RPMI8226 (cell line): Measurements from ENCODE around the gene ADD3.

Experiments
- DNase-seq: peaks from one replicate; pipeline ENCODE4 v3.0.0-alpha.2; 2015

The ADD3 gene, protein sequence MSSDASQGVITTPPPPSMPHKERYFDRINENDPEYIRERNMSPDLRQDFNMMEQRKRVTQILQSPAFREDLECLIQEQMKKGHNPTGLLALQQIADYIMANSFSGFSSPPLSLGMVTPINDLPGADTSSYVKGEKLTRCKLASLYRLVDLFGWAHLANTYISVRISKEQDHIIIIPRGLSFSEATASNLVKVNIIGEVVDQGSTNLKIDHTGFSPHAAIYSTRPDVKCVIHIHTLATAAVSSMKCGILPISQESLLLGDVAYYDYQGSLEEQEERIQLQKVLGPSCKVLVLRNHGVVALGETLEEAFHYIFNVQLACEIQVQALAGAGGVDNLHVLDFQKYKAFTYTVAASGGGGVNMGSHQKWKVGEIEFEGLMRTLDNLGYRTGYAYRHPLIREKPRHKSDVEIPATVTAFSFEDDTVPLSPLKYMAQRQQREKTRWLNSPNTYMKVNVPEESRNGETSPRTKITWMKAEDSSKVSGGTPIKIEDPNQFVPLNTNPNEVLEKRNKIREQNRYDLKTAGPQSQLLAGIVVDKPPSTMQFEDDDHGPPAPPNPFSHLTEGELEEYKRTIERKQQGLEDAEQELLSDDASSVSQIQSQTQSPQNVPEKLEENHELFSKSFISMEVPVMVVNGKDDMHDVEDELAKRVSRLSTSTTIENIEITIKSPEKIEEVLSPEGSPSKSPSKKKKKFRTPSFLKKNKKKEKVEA

DNA sequence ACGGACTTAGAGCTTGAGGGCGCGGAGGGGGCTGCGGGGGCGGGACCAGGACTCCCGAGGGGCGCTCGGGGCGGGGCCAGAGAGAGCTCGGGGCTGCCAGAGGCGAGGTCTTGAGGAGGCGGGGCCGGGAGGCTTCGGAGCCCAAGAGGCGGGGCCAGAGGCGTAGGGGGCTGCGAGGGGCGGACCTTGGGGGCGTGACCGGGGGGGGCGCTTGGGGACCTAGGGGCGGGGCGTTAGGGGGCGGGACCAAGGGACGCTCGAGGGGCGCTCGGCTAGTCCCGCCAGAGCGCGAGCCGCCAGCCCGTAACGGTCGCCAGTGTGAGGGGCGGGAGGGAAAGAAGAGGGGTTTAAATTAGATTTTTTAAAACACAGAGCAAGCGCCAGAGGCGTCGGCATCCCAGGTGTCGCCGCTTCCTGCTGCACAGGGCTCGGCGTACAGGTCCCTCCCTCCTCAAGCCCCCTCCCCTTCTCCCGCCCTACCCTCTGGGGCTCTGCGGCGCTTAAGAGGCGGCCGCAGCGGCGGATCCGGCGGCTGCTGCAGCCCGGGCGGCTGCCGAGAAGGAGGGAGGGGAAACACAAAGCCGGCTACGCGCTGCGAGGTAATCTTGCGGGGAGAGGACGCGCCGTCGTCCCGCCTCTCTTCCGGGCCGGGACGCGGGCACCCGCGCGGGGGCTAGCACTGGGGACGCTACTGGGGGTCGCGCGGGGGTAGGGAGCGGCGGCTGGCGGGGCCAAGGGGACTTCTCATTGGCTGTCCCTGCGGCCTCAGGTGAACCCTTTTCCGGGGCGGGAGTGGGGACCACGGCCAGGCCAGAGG lies at the start of gene ADD3:
TSS of gene ADD3 (plus strand) at position 284 of the 817 bp plus-strand sequence. CDS start 92,670 bp downstream, outside the sequence.
- DNase-seq = peak; percentile 77

DNA sequence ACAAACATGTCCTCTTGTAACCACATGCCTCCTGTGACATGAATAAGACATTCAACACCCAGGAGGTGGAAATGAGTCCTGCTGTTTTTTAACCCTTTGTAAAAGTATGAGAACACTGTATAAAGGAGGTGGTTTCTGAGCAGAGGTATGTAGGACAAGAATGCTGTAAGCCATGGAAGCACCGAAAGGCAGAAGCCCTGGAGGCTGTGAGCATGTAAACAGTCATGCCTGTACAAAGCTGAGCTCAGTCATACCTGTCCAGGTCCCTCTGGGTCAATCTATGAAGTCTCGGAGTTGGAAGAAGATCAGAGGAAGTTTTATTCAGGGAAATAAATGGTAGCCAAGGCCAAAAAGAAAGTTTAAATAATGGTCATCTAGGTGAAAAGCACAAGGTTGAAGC lies 49.7 kb upstream of the ADD3 start:
- DNase-seq = no peak

DNA sequence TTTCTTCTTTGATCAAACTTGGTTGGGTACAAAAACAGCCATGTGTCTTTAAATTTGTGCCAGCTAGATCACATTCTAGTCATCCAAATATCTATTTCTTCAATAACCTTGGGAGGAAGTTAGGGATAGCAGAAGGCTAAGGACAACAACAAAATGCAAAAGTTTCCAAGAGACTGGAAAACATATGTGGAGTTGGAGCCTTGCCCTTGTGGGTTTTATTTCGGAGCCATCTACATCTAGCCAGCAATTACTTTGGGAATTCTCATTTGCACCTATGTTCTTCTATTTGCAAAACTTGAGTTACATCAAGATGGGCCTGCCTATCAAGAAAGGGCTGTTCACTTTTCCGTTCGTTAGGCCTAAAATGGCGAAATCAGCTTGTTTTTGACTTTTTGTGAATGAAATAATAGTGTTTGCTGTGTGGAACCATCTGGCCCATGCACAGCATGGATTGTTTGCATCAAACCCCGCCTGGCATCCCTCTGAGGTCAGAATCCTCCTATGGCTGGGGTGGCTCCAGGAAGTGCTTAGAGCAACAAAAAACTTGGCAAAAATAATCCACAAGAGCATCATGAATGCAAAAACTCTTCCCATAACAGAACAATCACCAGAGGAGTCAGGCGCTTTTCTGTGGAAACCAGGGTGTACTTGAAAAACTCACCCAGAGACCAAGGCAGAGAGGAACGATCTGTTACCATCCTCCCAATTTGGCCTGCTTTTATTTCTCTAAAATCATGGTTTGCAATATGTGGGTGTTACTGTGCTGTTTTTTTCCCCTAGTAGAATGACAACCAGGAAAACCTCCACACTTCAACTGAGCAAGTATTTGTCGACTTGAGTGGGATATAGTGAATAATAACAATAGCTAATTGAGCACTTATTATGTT lies 48.3 kb upstream of the ADD3 start:
- no peak for DNase-seq

DNA sequence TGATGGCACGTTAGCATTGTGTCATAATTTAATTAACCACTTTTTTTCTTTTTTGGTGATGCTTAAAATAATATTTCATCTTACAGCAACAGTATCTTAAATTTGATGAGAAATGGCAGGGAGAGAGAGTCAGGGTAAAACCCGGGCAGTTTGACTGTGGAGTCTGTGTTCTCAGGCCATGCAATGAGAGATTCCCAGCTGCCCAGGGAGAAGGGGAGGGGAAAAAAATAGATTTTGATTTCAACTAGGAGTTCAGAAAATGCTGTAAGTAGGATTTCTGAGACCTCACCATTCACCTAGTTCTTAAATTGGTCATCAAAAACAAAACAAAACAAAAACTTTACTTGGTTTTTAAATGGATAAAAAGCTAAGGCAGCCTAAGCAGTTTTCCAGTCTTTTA lies 47.1 kb upstream of the ADD3 start:
- DNase-seq = no peak

DNA sequence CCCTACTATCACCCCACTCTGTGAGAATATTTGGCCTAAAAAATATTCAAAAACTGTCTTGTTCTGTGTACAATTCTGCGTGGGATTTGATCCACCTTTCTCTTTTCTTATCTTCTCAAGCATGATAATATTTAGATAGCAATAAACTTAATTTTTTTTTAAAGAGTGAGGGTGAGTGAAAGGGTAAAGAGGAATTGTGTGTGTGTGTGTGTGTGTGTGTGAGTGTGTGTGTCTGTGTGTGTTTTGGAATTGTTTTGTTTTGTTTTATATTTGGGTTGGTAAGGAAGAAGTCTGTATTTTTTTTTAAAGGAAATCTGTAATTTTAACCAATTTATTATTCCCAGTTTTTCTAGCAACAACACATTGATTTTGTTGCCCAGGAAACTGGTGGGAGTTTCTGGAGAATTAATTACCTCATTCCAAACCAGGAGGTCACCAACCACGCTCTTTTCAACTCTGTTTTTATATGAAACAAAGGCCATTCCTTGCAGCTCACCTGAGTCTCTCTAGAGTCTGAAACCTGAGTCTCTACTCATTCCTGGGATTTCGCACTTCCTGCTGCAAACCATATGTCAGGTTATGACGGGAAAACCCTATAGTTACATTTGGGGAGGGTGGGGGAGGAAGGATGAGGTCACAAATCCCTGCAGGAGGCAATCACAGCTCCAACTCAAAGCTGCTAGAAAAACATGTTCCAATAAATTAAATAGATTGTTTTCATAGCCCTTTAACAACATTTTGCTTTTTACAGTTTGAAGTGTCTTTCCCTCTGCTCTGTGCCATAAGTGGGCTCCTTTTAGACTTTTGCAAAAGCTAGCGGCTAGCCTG lies 46.4 kb upstream of the ADD3 start:
- DNase-seq = no peak

DNA sequence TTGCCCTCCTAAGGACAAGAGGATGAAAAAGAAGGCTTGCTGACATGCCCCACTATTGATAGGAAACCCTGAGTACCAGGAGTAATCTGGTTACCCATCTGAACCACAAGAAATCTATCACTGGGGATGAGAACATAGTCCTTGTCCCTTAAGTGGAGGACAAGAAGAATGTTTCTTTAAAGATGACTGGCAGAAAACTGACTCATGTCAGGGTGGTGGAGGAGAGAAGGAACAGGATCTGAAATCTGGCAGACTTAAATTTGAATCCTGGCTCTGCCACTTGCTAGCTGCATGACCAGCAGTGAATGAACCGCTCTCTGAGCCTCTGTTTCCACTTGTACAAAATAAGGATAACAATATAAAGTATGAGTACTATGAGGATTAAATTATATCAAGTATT lies 45.5 kb upstream of the ADD3 start:
- no peak for DNase-seq

DNA sequence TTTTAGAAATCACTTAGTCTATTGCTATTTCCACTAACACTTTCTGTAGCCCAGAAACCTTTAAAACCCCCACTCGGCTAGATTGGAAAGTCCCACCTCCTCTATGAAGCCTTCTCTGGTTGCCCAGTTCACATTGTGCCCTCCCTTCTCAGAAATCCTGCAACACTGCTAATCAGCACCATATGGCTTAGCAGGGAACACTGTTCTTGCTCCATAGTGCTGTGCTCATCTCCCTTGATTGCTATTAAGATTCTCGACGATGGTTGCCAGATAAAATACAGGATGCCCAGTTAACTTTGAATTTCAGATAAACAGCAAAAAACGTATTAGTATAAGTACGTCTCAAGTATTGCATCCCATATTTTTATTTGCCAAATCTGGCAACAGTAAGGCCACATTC lies 44.3 kb upstream of the ADD3 start:
- no peak for DNase-seq

DNA sequence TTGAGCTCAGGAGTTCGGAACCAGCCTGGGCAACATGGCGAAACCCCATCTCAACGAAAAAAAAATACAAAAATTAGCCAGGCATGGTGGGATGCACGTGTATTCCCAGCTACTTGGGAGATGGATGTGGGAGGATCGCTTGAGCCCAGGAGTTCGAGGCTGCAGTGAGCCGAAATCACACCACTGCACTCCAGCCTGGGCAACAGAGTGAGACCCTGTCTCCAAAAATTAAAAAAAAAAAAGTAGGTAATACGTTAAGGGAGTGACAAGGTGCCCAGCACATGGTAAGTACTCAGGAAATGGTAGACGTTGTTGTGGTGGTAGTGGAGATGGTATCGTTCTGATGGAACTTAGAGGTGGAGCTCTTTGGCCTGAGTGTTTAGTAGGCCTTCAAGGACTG lies 43.5 kb upstream of the ADD3 start:
- DNase-seq = no peak

DNA sequence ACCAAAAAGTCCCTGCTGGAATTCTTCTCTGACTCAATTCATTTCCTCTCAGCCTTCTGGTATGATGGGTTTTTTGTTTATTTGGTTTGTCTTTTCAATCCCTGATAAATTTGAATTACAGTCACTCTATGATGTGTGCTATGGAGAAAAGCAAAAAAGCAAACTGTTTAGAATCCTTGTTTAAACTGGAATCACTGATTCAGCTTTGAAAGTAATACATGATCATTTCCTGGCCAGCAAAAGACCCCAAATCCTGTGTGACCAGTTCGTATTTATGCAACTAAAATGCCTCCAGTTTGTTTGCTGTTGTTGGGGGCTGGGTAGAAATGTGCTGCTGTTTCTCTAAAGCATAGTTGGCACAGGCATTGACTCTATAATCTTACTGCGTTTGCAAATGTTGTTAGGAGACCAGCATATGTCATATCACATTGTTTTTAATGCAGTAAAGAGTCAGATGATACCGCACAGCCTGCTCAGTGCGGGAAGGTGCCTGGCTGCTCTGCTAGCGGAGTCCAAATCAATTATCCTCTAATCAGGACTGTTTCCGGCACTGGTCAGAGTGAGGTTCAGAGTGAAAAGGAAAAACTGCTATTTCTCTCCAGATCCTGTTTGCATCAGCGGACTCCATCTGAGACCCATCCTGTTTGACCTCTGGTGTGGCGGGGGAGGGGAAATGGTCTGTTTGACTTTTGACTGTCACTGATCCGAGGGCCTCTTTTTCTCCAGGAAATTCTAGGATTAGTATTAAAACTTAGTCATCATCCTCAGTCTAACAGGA lies 40.6 kb upstream of the ADD3 start:
- no peak for DNase-seq

DNA sequence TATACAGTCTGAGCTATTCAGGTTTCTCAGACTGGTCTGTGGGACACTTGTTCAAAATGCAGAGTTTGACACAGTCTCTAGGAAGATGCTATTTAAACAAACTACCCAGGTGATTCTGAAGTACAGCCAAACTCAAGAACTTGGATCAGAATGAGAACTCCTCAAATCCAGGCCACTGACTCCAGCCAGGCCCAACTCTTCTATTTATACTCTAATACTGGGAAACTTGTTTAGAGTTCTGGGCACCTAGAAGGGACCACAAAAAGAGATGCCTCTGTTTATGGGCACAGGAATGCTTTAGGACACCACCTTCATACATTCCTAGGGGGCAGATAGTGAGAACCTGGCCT lies 40.1 kb upstream of the ADD3 start:
- no peak for DNase-seq

DNA sequence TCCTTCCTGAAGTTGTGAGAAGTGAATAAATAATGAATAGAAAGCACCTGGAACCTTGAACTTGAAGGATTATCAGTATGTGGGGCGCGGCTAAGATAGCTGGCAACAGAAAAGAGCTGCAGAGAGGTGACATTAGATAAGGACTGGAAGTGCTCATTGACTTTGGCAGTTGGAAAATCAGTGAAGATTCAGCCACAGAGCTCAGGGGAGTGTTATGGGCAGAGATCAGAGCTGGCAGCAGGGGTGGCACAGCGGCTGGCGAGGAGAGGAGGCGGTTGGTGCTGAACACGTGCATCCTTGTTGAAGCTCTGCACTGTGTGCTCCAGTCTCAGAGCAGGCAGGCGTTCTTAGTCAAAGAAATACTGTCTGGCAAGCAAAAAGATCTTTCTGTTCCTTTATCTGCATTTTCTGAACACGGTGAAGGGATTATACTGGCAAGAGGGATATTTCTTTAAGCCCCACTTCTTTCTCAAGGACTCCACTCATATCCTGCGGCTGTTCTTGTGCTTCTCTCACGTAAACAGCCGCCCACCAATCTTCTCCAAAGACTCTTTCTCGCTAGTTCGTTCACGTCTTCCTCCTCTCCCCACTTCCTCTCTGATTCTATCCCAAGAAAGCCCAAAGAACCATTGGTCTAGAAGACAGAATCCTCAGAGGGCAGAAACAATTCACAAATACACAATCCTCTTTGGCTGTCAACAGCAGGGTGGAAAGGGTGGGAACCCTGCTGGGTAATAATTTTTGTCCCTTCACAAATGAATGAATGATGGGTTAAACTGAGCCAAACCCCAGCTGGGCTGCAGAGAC lies 38.6 kb upstream of the ADD3 start:
- no peak for DNase-seq

DNA sequence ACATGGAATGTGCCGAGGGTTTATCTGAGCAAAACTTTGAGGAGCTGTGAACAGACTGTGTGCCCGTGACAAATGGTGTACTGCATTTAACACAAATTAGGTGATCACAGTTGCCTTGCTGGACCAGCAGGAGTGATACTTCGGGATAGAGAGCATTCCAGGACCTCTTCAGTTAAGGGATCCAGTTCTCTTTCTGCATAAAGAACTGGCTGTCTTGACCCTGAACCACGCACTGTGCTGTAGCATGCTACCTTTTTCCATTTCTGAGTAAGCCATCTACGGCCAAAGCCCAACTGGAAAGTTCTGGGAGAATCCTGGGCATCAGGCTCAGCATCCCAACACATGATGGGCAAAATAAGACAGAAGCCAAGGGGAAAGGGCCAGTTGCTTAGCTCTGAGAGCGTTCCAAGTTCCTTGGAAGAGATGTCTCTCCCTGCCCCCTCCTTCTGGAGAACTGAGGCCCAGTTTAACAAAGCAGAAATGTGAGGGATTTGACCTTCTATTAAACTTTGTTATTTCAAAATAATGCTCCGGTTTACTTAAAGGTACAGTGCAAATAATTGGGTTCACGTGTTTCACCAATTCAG lies 37.9 kb upstream of the ADD3 start:
- no peak for DNase-seq

DNA sequence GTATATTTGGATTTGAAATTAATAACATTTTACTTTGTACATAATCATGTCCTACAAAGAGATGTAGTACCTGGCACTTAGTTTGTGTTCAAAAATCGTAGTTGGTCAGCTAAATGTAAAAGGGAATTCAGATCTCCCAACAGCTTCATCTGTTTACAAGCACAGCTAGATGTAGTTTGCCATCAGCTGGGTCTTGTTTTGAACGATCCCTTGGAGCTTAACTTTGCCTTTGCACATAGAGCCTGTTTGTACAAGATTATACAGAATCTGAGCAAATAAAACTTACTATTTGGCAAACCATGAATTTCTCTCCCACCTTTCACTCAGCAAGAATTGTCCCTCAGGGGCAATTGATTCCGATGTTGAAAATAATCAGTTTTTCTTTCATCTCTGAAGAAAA lies 36.1 kb upstream of the ADD3 start:
- DNase-seq = no peak

DNA sequence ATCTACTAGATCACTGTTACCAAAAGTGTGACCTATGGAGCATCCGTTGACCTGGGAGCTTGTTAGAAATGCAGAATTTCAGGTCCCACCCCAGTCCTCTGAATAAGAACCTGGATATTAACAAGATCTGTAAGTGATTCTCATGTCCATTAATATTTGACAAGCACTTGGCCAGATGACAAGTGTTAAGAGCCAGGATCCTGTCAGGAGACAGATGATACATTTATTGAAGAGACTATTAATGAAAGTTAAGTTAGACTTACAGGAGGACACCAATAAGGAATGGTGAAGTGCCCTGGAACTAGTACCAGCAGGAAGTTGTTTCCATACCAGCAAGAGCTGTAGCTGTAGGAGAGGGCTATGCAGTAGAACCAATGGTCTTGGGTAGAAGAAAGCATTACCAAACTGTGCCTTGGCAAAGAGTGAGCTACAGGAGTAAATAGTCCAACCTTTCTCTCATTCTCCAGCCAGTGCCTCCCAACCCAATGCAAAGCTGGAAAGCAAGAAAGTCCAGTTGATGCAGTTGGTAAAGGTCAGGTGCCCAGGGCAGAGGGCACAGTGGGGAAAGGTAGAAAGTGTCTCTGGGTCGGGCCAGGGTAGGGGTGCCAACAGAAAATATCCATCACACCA lies 35.3 kb upstream of the ADD3 start:
- DNase-seq = no peak

DNA sequence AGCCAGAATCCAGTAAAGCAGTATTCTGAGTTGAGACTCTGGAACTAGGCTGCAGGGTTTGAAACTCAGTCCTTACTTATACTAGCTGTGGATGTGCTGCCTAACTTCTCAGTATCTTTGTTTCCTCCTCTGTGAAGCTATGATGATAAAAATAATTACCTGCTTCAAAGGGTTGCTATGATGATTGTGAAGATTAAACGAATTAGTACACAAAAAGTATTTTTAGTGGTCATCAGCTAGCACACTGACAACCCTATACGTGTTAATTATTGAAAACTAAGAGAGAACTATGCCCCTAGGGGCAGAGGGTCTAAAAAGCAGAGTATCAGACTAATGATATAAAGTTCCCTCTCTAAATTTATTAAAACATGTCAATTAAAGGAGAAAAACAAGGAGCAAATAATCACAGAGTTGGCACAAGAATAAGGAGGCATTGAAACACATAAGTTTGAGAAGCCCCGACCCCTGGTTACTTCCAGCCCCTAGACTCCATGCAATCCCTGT lies 34.4 kb upstream of the ADD3 start:
- no peak for DNase-seq

DNA sequence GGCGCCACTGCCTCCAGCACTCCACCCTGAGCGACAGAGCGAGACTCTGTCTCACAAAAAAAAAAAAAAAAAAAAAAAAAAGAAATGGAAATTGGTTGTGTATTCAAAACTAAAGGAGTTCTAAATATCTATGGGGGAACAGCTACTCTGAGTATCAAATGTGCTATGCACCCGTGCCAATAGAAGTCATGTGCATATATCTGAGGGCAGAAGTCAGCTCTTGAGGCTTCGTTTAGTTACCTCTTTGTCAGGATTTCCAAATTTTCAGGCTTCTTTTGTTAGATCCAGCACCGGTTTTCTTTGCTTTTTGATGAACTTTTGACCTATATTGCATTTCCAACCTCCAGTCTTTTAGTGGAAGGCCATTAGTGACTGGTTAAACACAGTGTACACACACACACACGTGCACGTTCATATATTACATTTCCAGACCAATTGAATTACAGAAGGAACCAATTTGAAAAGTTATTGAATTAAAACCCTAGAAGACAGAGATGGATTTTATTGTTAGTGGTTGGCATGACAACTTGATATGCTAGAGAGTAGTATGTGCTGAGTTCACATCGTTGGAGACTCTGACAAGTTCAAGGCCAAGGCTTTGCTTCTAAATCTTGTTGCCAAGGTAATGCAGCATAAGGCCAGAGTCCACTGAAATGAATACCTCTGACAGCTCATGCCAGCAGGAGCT lies 33.1 kb upstream of the ADD3 start:
- no peak for DNase-seq

DNA sequence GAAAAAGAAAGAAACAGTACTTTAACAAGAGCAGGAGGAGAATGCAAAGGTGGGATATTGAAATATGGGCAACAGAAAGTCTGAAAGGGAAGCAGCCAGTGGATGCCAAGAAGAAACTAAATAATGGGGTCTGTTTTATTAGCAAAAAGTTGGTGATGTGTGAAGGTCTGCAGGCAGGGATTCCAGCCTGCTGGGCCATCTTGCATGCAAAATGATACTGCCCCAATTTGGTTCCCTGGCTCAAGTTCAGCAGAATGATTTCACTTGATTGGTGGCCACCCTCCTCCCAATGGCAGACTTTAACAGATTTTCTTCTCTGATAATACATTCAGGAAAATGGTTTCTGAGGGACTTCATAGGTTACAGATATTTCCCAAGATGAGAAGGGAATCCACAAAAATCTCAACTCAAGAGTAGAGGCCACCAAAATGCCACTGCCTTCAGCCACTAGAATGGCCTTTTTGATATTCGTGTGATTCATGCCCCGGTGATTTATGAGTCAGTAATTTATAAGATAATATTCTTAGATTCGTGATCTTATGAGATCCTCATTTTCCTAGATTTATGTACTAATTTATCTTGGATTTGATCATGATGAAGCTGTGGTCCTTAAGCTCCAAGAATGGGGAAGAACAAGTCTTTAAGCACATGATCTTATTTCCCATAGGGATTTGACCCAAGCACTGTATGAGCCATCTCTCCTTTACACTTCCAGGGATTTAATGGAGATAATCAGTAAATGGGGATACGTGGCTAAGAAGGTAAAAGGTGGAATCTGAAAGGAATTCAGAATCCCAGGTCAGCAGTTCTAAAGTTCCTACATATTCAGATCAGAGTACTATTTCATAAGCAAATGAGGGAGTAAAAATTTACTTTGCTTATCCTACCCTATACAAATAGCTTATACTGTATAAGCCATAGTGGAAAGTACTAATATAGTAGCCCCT lies 32.3 kb upstream of the ADD3 start:
- DNase-seq = no peak
